Ovary (tissue), 9 donors: ENCODE data around the gene VGLL4. TPM values are rescaled to one million over a fixed set of nuclear protein-coding genes. Genes with fewer than 3 reads are reported as not detected.
"Not testable (repeated sequence)": the region's sequence is repeated elsewhere in the genome, so short reads cannot be mapped to it uniquely, and the experiment has no call there.

ENCODE experiments used
- DNase-seq, 5 donors: peaks; one replicate each; pipeline ENCODE4 v3.0.0-alpha.2; 2019 to 2020
- H3K27ac ChIP-seq, 2 donors: fragments of 200-600 bp; one replicate each; pipeline versions ENCODE4 v1.5.1 to v1.8.0; 2019 to 2022
- H3K27me3 ChIP-seq: fragments of 200-600 bp; one replicate; pipeline ENCODE4 v1.8.0; 2022
- H3K36me3 ChIP-seq: fragments of 200-600 bp; sonication (generic); one replicate; pipeline ENCODE4 v1.5.1; 2019
- H3K4me1 ChIP-seq: one replicate; pipeline ENCODE4 v1.8.1; 2013; ENCODE audit warnings: mild to moderate bottlenecking, moderate library complexity; ENCODE audit not compliant: insufficient read depth
- H3K4me3 ChIP-seq: fragments of 200-600 bp; sonication (generic); one replicate; pipeline ENCODE4 v1.5.1; 2017
- H3K9me3 ChIP-seq, 2 donors: fragments of 200-600 bp in 1 of 2; sonication (generic) in 1 of 2; one replicate each; pipeline versions ENCODE4 v1.5.1 to v1.8.1; 2013 to 2019; ENCODE audit warnings: mild to moderate bottlenecking in 1 of 2, moderate library complexity in 1 of 2
- CTCF ChIP-seq, 3 donors: fragments of 450-650 bp in 2 of 3; fragments of 200-600 bp in 1 of 3; IDR thresholded peaks; one replicate each; pipeline versions ENCODE4 v1.5.1 to v1.8.0; 2016 to 2022; ENCODE audit warnings: antibody characterized with exemption in 3 of 3, mild to moderate bottlenecking in 1 of 3
- EP300 ChIP-seq: sonication (generic); formaldehyde crosslinking; IDR thresholded peaks from one replicate; pipeline ENCODE4 v1.6.1; 2017; ENCODE audit warnings: antibody characterized with exemption
- POLR2A ChIP-seq: fragments of 450-650 bp; IDR thresholded peaks from one replicate; pipeline ENCODE4 v1.6.1; 2017; ENCODE audit warnings: antibody characterized with exemption, mild to moderate bottlenecking, moderate library complexity
- WGBS, 3 donors: extraction: QIAGEN DNeasy Blood & Tissue Kit in 1 of 3; methylation state at CpG; one replicate each; pipeline versions ENCODE4 v1.1.5 to v1.1.7; 2013 to 2017; 5-methylcytosine and 5-hydroxymethylcytosine counted together
- intact Hi-C, 4 donors: fragments of 100-400 bp; cut with DNase I; formaldehyde crosslinking; loops; one replicate each; pipeline versions ENCODE4 v1.11.0 to v1.15.1; 2022 to 2023
- polyA plus RNA-seq, 2 donors: library from polyadenylated mRNA; stranded (reverse); fragments of 200-250 nt in 1 of 2; fragments of 350-450 nt in 1 of 2; fragmentation: Illumina TruSeq in 1 of 2; extraction: RNeasy Lipid Tissue Mini Kit (QIAGEN cat#74804) in 1 of 2; gene quantifications; one replicate each; pipeline ENCODE4 v1.2.3, GENCODE V29; 2013 to 2014
- total RNA-seq, 7 donors: library from RNA; depleted of rRNA in 2 of 7; stranded (reverse); fragments of >200 nt in 2 of 7; fragmentation: NEBNext Ultra II Directional in 3 of 7; extraction: Animal tissue kit (Norgen Biotek cat#: 25700) in 3 of 7; gene quantifications; one replicate each; pipeline versions ENCODE4 v1.1.0 to v1.2.4, GENCODE V29; 2016 to 2023
- donor health status: DM: no; HTN: no; CAD: no; lungs with moderate emphysema.
- donor health status: DM: no; HTN: no; CAD: no.
- donor health status: Bipolar disorder and iron deficiency.
- donor health status: DM: yes; HTN: yes; CAD: no.
- donor health status: DM: no; HTN: no; CAD: no.
- donor health status: DM: yes; HTN: yes; CAD: no.

Gene VGLL4
- total and polyA plus RNA-seq, 9 donors = 73.2 to 120 (median 106) TPM

- peak in 1 of 5 donors; percentile 12 for DNase-seq
- WGBS, 3 donors = 96 to 97% (median 97%) methylated on average over 6 of the region's 6 CpGs
- H3K27me3 ChIP-seq = no peaks in the 10 kb centered on the region
- TF ChIP-seq POLR2A = no peak
- TF ChIP-seq CTCF (IDR thresholded peaks at IDR 0.05) = no peak
- TF ChIP-seq EP300 = no peak
- peak overlapping the region in 1 of 2 donors; percentile 49 for H3K27ac ChIP-seq
- H3K9me3 ChIP-seq = no peaks in the 10 kb centered on the region
- peaks cover 14% of the 10 kb centered on the region for H3K4me1 ChIP-seq
- intact Hi-C loops = no loop called here
- no peaks in the 10 kb centered on the region for H3K36me3 ChIP-seq
- H3K4me3 ChIP-seq = no peak overlapping the region
Observed at GRCh38 chr3:11517601-11518000, 126.1 kb downstream of the VGLL4 start.

GRCh38 chr3:11514191-11514821 lies 129.4 kb downstream of the VGLL4 start:
- no peak overlapping the region for H3K4me3 ChIP-seq
- no peaks in the 10 kb centered on the region for H3K27me3 ChIP-seq
- H3K27ac ChIP-seq = no peak overlapping the region
- no peaks in the 10 kb centered on the region for H3K36me3 ChIP-seq
- intact Hi-C loops = no loop called here
- DNase-seq = peak in 1 of 5 donors; percentile 37
- H3K9me3 ChIP-seq = no peaks in the 10 kb centered on the region
- no peak for TF ChIP-seq EP300
- TF ChIP-seq CTCF (IDR thresholded peaks at IDR 0.05) = no peak
- no peak for TF ChIP-seq POLR2A
- peaks cover 17% of the 10 kb centered on the region for H3K4me1 ChIP-seq
- 50 to 59% (median 56%) methylated on average over 7 of the region's 7 CpGs for WGBS, 3 donors

- peaks cover 18% of the 10 kb centered on the region for H3K4me1 ChIP-seq
- no peaks in the 10 kb centered on the region for H3K36me3 ChIP-seq
- no peaks in the 10 kb centered on the region for H3K27me3 ChIP-seq
- H3K27ac ChIP-seq = peak overlapping the region in 1 of 2 donors; percentile 2
- intact Hi-C loops = no loop called here
- no peak for TF ChIP-seq POLR2A
- TF ChIP-seq EP300 = no peak
- DNase-seq = no peak
- H3K9me3 ChIP-seq = no peaks in the 10 kb centered on the region
- no peak overlapping the region for H3K4me3 ChIP-seq
- 84 to 89% (median 87%) methylated on average over 3 of the region's 3 CpGs for WGBS, 3 donors
Observed at GRCh38 chr3:11513817-11514135, 129.9 kb downstream of the VGLL4 start.

GRCh38 chr3:11513125-11513816 lies 130.4 kb downstream of the VGLL4 start:
- H3K4me3 ChIP-seq, intact Hi-C loops, H3K36me3 ChIP-seq, H3K9me3 ChIP-seq, H3K27me3 ChIP-seq: not testable (repeated sequence)
- peak in 2 of 5 donors; percentile 16 to 23 for DNase-seq
- 93 to 96% (median 93%) methylated on average over 23 to 27 of the region's 27 CpGs for WGBS, 3 donors
- H3K27ac ChIP-seq = peak overlapping the region in 1 of 2 donors; percentile 2
- peaks cover 22% of the 10 kb centered on the region for H3K4me1 ChIP-seq

GRCh38 chr3:11511606-11512005 lies 132.1 kb downstream of the VGLL4 start:
- H3K4me3 ChIP-seq, intact Hi-C loops, H3K9me3 ChIP-seq, H3K27me3 ChIP-seq, H3K36me3 ChIP-seq, DNase-seq, H3K27ac ChIP-seq: not testable (repeated sequence)
- peaks cover 22% of the 10 kb centered on the region for H3K4me1 ChIP-seq
- WGBS, 3 donors = 94 to 100% (median 98%) methylated on average over 2 to 16 of the region's 20 CpGs

GRCh38 chr3:11510356-11510755 lies 133.4 kb downstream of the VGLL4 start:
- no peak for DNase-seq
- H3K27me3 ChIP-seq = no peaks in the 10 kb centered on the region
- H3K4me3 ChIP-seq = no peak overlapping the region
- H3K36me3 ChIP-seq = no peaks in the 10 kb centered on the region
- H3K9me3 ChIP-seq = no peaks in the 10 kb centered on the region
- H3K4me1 ChIP-seq = peaks cover 22% of the 10 kb centered on the region
- H3K27ac ChIP-seq = peak overlapping the region in 1 of 2 donors; percentile 84
- WGBS, 3 donors = 75 to 79% (median 76%) methylated on average over 5 of the region's 5 CpGs
- TF ChIP-seq EP300 = no peak
- intact Hi-C loops = no loop called here
